Measurements from ENCODE around the gene CIAPIN1. TPM values are rescaled to one million over a fixed set of nuclear protein-coding genes. Genes with fewer than 3 reads are reported as not detected.

The CIAPIN1 gene
- total RNA-seq, 2 experiments from 2014 or later = 53.3 to 53.4 TPM

DNA sequence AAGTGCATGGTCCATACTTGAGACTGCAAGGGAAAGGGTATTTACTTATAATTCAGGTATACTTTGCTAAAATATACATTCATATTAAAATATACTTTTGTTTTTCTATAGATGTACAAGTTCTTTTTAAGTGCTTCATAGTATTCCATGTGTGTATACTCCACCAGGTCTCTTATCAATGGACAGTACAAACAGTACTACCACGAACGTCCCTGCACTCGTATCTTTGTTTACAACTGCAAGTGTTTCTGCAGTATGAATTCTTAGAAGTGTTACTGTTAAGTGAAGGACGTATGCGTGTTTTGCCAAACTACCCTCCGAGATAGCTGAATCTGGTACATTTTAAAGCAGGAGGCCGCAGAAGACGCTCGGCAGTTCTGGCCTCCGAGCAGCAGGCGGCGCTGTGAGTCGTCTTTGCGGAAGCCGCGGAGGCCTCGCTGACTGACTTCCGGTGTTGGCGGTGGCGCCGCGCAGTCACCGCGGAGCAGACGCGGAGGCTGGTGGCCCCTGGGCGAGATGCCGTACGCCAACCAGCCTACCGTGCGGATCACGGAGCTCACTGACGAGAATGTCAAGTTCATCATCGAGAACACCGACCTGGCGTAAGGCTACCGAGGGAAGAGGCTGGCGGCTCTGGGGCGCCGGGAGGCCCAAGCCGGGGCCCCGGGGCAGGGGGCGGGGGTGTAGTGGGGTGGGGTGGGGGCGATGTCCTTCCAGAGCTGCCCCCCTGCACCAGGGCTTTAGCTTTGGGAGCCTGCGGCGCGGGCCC is 15.2 kb upstream of the CIAPIN1 start, which contains the start of gene POLR2C:
Gene POLR2C, plus strand, starts transcription at position 471 of the 769 bp plus-strand sequence. Its CDS starts 46 bp downstream, at position 517.
- Mint-ChIP-seq H3K27me3 (no peaks in the 10 kb centered on the region), H3K4me1 (ENCODE audit: low read depth) (peaks cover 25% of the 10 kb centered on the region), H3K27ac (peak within 1 kb of the TSS; percentile 100), H3K4me3 (peak within 1 kb of the TSS; percentile 99), H3K9me3 (no peaks in the 10 kb centered on the region), H3K36me3 (ENCODE audit: low read depth) (peaks cover 32% of the 10 kb centered on the region)
- peak; percentile 95 for DNase-seq
- ATAC-seq = peak; percentile 98
- peak; percentile 99 for TF ChIP-seq CTCF (IDR thresholded peaks at IDR 0.05)
- intact Hi-C loops (cut with micrococcal nuclease) = no loop called here
- POLR2A ChIA-PET = interaction anchor here (0.7 to 6.1 kb wide), 23 partner anchors 11 to 329 kb away, joined by 3 to 47 read pairs (median 5); partner anchors contain the start of genes CIAPIN1, COQ9 and DOK4
- CTCF ChIA-PET = interaction anchor here (0.6 to 6.9 kb wide), 24 partner anchors 9 to 348 kb away, joined by 3 to 55 read pairs (median 6); partner anchors contain the start of genes CIAPIN1, COQ9 and DOK4

DNA sequence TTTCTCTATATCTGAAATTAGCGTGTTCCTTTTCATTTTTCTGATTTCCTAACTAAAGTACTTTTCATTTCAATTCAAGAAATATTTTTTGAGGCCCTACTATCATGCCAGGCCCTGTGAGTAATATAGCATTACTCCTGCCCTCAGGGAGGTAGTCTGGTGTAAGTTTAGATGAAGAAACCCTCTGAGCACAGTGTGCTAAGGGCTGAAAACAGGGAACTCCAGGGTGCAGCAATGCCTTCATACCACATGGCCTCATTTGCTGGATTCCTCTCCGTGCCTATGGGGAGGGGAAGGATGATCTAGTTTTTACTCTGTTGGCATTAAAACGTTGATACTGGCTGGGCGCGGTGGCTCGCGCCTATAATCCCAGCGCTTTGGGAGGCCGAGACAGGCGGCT is 4.8 kb upstream of the CIAPIN1 start:
- H3K4me3 Mint-ChIP-seq = no peak overlapping the region
- H3K27ac Mint-ChIP-seq = no peak overlapping the region
- H3K9me3 Mint-ChIP-seq = no peaks in the 10 kb centered on the region
- no peak for TF ChIP-seq CTCF (IDR thresholded peaks at IDR 0.05)
- intact Hi-C loops (cut with micrococcal nuclease) = no loop called here
- ATAC-seq (no peak), DNase-seq (no peak)
- no peaks in the 10 kb centered on the region for H3K27me3 Mint-ChIP-seq
- peaks cover 26% of the 10 kb centered on the region for H3K36me3 Mint-ChIP-seq (ENCODE audit: low read depth)
- CTCF ChIA-PET = interaction anchor here (1.1 kb wide), 1 partner anchor 10 kb away, joined by 10 read pairs; the partner anchor contains the start of gene POLR2C
- peaks cover 19% of the 10 kb centered on the region for H3K4me1 Mint-ChIP-seq (ENCODE audit: low read depth)
- POLR2A ChIA-PET = interaction anchor here (1.1 kb wide), 1 partner anchor 10 kb away, joined by 3 read pairs; the partner anchor contains the start of gene POLR2C

DNA sequence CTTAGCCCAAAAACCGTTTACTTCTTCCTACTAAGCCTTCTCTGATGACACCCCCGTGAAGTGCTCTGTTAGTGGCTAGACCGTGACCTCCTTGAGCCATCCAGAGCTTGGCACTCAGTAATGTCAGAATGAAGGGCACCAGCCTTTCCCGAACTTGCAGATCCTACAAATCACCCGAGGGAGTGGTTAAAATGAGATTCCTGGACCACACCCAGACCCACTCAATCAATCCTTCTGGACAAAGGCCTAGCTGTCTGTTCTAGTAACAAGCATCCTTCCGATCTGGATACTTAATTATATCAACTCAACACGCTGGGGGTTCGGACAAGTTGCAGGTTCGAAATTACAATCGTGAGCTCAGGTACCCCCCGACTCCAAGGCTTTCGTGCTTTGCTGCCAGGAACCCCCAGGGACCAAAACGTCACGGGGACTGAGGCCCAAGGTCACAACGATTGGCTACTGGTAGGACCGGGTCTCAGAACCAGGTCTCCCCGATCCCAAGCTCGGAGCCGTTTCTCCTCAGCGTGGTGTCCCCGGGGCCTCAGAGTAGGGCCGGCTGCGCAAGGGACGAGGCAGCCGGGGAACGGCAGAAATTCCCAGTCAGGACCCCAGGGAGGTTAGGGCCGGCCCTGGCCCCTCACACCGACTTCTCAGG is 527 bp downstream of the CIAPIN1 start:
- peak; percentile 37 for DNase-seq
- POLR2A ChIA-PET = interaction anchor here (0.6 to 3.2 kb wide), 19 partner anchors 8 to 451 kb away, joined by 3 to 20 read pairs (median 6); partner anchors contain the start of genes DOK4 and POLR2C

DNA sequence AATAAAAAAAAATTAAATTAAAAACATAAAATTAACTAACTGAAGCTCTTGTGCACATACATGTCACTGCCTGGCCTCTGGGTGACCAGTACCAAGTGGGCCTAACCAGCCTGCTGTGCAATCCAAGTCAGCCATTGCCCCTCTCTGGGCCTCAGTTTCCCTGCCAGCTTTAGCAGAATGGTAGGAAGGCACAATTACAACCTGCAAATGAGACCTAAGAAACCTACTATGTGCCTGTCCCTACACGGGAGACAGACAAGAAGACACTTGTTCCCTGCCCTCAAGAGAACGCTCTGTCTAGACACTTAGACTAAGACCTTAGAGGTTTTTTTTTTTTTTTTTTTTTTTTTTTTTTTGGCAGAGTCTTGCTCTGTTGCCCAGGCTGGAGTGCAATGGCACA is 1.7 kb downstream of the CIAPIN1 start:
- POLR2A ChIA-PET = interaction anchor here (0.7 to 2.2 kb wide), 4 partner anchors 13 to 90 kb away, joined by 4 to 10 read pairs (median 6); partner anchors contain the start of gene POLR2C
- intact Hi-C loops (cut with micrococcal nuclease) = no loop called here
- no peak for ATAC-seq

More for the DNA sequence above, 527 bp downstream of the CIAPIN1 start:
- Mint-ChIP-seq H3K36me3 (ENCODE audit: low read depth) (peaks cover 29% of the 10 kb centered on the region), H3K4me1 (ENCODE audit: low read depth) (peaks cover 47% of the 10 kb centered on the region), H3K9me3 (peaks cover 1% of the 10 kb centered on the region), H3K27me3 (no peaks in the 10 kb centered on the region), H3K4me3 (peak overlapping the region; percentile 94), H3K27ac (peak overlapping the region; percentile 91)
- peak; percentile 29 for ATAC-seq
- TF ChIP-seq CTCF (IDR thresholded peaks at IDR 0.05) = no peak
- intact Hi-C loops (cut with micrococcal nuclease) = no loop called here
- CTCF ChIA-PET = interaction anchor here (0.8 to 4.9 kb wide), 11 partner anchors 8 to 202 kb away, joined by 3 to 40 read pairs (median 7); partner anchors contain the start of gene POLR2C

More for the DNA sequence above, 1.7 kb downstream of the CIAPIN1 start:
- CTCF ChIA-PET = interaction anchor here (2.2 to 4.9 kb wide), 3 partner anchors 17 to 27 kb away, joined by 9 to 40 read pairs (median 16); partner anchors contain the start of gene POLR2C
- Mint-ChIP-seq H3K4me3 (no peak overlapping the region), H3K27me3 (no peaks in the 10 kb centered on the region), H3K4me1 (ENCODE audit: low read depth) (peaks cover 50% of the 10 kb centered on the region), H3K9me3 (peaks cover 2% of the 10 kb centered on the region), H3K36me3 (ENCODE audit: low read depth) (peaks cover 36% of the 10 kb centered on the region), H3K27ac (no peak overlapping the region)
- TF ChIP-seq CTCF (IDR thresholded peaks at IDR 0.05) = no peak
- DNase-seq = no peak

Data from activated CD8-positive, alpha-beta T cell treated with anti-CD3 and anti-CD28 coated beads for 36 hours (primary cell).